Transverse colon (tissue), 4 donors: ENCODE measurements around the gene RGMA. TPM values are rescaled to one million over a fixed set of nuclear protein-coding genes. Genes with fewer than 3 reads are reported as not detected.
A peak's percentile ranks its signal among the peaks of the same experiment; 100 is the strongest.
"Not testable (repeated sequence)": the region's sequence is repeated elsewhere in the genome, so short reads cannot be mapped to it uniquely, and the experiment has no call there.

ENCODE experiments used
- DNase-seq: peaks from one replicate; pipeline ENCODE4 v3.0.0-alpha.2; 2019
- H3K27ac ChIP-seq, 4 donors: fragments of 200-600 bp; sonication (generic); 2 replicates each; pipeline ENCODE4 v1.5.1; 2016 to 2018; ENCODE audit warnings: inconsistent platforms in 4 of 4
- H3K27me3 ChIP-seq: fragments of 200-600 bp; sonication (generic); 2 replicates; pipeline ENCODE4 v1.5.1; 2017; ENCODE audit warnings: inconsistent platforms
- H3K36me3 ChIP-seq, 4 donors: fragments of 200-600 bp; sonication (generic); 2 replicates each; pipeline ENCODE4 v1.5.1; 2017 to 2019; ENCODE audit warnings: inconsistent platforms in 4 of 4
- H3K4me1 ChIP-seq, 4 donors: fragments of 200-600 bp; sonication (generic); 2 replicates each; pipeline ENCODE4 v1.5.1; 2017 to 2020; ENCODE audit warnings: inconsistent platforms in 4 of 4
- H3K4me3 ChIP-seq, 4 donors: fragments of 200-600 bp; sonication (generic); 1 replicate in 1 of 4; 2 replicates in 3 of 4; pipeline versions ENCODE4 v1.5.1 to v1.6.1; 2017 to 2019; ENCODE audit warnings: inconsistent platforms in 4 of 4
- H3K9me3 ChIP-seq, 2 donors: fragments of 200-600 bp; sonication (generic); 2 replicates each; pipeline ENCODE4 v1.5.1; 2017 to 2019; ENCODE audit warnings: inconsistent platforms in 2 of 2
- CTCF ChIP-seq, 5 experiments: fragments of 200-600 bp in 3 of 5; fragments of 450-650 bp in 2 of 5; sonication (generic) in 3 of 5; IDR thresholded peaks; 1 replicate in 2 of 5; 2 replicates in 3 of 5; pipeline ENCODE4 v1.5.1; 2016 to 2017; ENCODE audit warnings: antibody characterized with exemption in 5 of 5, inconsistent platforms in 3 of 5, mild to moderate bottlenecking in 2 of 5, moderate library complexity in 1 of 5
- EP300 ChIP-seq: sonication (generic); formaldehyde crosslinking; IDR thresholded peaks from one replicate; pipeline ENCODE4 v1.6.1; 2017; ENCODE audit warnings: antibody characterized with exemption, low read depth
- POLR2A ChIP-seq: fragments of 450-650 bp; IDR thresholded peaks from one replicate; pipeline ENCODE4 v1.6.1; 2016; ENCODE audit warnings: antibody characterized with exemption, mild to moderate bottlenecking, moderate library complexity
- POLR2AphosphoS5 ChIP-seq, 3 donors: sonication (generic); formaldehyde crosslinking; IDR thresholded peaks; one replicate each; pipeline ENCODE4 v1.6.1; 2016; ENCODE audit warnings: antibody characterized with exemption in 3 of 3
- WGBS, 2 donors: methylation state at CpG; one replicate each; pipeline ENCODE4 v1.1.5; 2018; ENCODE audit warnings: low coverage in 1 of 2; 5-methylcytosine and 5-hydroxymethylcytosine counted together
- in situ Hi-C, 4 donors: fragments of 200-750 bp; cut with MboI; loops; one replicate each; pipeline versions ENCODE4 v1.15.0 to v1.15.1; 2017; ENCODE audit warnings: low sequenced_read_pairs in 3 of 4, low pct_ligation_motif_present in 1 of 4, low pct_unique_long_range_greater_than_20kb in 1 of 4
- intact Hi-C: fragments of 100-400 bp; cut with DNase I; formaldehyde crosslinking; loops from one replicate; pipeline ENCODE4 v1.15.1; 2023; ENCODE audit warnings: low total_unique reads
- total RNA-seq, 4 donors: library from RNA; depleted of rRNA; stranded (reverse); fragments of >200 nt; gene quantifications; one replicate each; pipeline ENCODE4 v1.1.0, GENCODE V29; 2016

RGMA gene
- total RNA-seq, 4 donors from 2014 or later: 8.6 to 53.3 (median 20.6) TPM

DNA sequence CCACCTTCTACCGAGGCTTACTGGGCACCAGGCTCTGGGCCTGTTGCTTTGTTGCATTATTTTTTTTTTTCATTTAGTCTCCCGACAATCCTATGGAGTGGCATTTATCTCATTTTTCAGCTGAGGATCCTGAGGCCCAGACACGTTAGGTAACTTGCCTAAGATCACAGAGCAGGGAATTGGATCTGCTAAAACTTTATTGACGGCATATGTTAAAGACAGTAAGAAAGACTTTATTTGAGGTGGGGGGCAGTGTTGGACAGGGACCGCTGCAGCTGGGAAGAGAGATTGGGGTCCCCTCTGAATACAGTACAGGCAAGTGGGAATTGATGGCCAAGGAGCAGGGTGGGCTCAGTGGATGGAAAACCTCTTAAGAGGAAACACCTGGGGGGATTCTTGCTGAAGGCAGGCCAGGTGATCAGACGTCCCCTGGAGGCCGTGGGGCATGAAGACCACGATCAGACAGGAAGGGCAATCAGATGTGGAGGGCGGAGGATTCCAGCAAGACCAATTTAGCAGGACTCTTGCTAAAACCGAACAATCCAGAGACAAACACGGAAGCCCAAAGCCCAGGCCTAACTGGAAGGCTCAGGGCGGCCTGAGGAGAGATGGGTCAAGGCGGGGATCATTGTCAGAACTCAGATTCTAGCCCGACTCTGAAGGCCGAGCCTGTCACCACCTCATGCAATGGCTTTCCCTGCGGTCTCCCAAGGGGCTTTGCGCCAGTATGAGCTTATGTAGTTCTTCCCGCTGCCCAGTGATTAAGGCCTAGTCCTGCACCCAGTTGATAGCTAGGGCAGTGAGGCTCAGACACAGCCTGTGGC is 53.7 kb downstream of the RGMA start:
- Histone ChIP-seq H3K4me3 (no peak overlapping the region), H3K36me3 (no peaks in the 10 kb centered on the region), H3K27ac (peak overlapping the region in 3 of 4 donors; percentile 3 to 31 (median 26)), H3K27me3 (no peaks in the 10 kb centered on the region), H3K9me3 (no peaks in the 10 kb centered on the region), H3K4me1 (peaks cover 7 to 15% (median 10%) of the 10 kb centered on the region in 4 donors)
- 65 to 73% methylated on average over 4 to 18 of the region's 18 CpGs for WGBS, 2 donors
- in situ Hi-C loops (loop anchor here in 3 of 4 donors (10.0 to 25.0 kb wide), 2 partner anchors 1077 to 1079 kb away; no protein-coding TSS in a partner anchor), intact Hi-C loops (loop anchor here (10.0 kb wide), 3 partner anchors 289 to 1289 kb away; no protein-coding TSS in a partner anchor)
- TF ChIP-seq POLR2AphosphoS5 (IDR thresholded peaks at IDR 0.05) (no peak), POLR2A (no peak), CTCF (IDR thresholded peaks at IDR 0.05) (no peak), EP300 (no peak)
- no peak for DNase-seq

DNA sequence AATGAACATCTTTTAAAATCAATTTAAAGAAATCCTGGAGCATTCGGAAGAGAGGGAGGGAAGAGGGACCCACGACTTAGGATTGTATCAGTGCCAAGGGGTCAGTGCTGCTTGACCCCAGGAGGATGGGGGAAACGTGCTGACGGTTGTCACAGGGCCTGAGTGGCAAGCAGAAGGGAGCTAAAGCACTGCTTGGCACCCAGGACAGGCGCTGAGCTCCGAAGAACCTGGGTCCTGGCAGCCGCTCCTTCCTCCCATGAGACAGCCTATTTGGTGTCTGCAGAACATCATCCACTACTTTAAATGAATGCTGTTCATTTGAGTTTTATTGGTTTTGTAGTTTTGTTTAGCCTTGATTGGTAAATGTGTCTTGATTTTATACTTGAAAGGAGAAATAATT is 54.5 kb downstream of the RGMA start:
- H3K27ac ChIP-seq: peak overlapping the region in 3 of 4 donors; percentile 3 to 31 (median 26)
- intact Hi-C loops (loop anchor here (10.0 kb wide), 3 partner anchors 290 to 1290 kb away; no protein-coding TSS in a partner anchor), in situ Hi-C loops (loop anchor here in 3 of 4 donors (10.0 to 25.0 kb wide), 2 partner anchors 1078 to 1080 kb away; no protein-coding TSS in a partner anchor)
- H3K27me3 ChIP-seq: no peaks in the 10 kb centered on the region
- TF ChIP-seq CTCF (IDR thresholded peaks at IDR 0.05): no peak
- no peak for TF ChIP-seq EP300
- peak in 2 of 3 donors; percentile 21 to 35 for TF ChIP-seq POLR2AphosphoS5 (IDR thresholded peaks at IDR 0.05)
- TF ChIP-seq POLR2A: no peak
- DNase-seq: no peak
- WGBS, 2 donors: 43 to 79% methylated on average over 5 to 7 of the region's 7 CpGs
- no peaks in the 10 kb centered on the region for H3K9me3 ChIP-seq
- H3K4me3 ChIP-seq: no peak overlapping the region
- no peaks in the 10 kb centered on the region for H3K36me3 ChIP-seq
- peaks cover 8 to 23% (median 17%) of the 10 kb centered on the region in 4 donors for H3K4me1 ChIP-seq

DNA sequence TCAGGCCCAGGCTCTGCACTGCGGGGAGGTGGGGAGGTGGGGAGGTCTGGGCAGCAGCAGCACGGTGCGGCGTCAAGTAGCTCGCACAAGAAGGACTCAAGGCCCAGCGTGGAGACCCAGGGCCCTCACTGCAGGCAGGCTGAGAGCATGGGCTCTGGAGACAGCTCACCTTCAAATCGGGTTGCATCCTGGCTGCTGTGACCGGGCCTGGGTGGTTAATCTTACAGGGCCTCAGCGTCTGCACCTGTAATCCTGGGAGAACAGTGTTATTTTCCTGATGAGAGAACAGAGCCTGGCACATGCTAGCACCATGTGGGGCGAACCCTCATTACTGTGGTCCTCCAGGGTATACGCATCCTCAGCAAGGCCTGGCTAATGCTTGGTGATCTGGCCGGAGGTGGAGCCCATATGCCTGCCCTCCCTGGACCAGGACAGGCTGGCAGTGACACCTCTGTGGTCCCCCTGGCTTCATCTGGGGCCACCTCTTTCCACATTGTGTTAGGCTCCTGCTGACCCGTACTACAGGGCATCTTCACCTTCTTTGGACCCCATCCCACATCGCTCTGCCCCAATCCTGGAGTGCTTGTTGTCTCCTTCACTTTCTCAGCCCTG is 55.5 kb downstream of the RGMA start:
- in situ Hi-C loops: loop anchor here in 3 of 4 donors (10.0 to 25.0 kb wide), 2 partner anchors 1079 to 1081 kb away; no protein-coding TSS in a partner anchor
- TF ChIP-seq POLR2AphosphoS5 (IDR thresholded peaks at IDR 0.05) (no peak), POLR2A (no peak), CTCF (IDR thresholded peaks at IDR 0.05) (no peak), EP300 (no peak)
- DNase-seq: no peak
- WGBS, 2 donors: 91 to 100% methylated on average over 1 to 14 of the region's 14 CpGs
- peaks cover 14 to 31% (median 27%) of the 10 kb centered on the region in 4 donors for H3K4me1 ChIP-seq
- H3K9me3 ChIP-seq: no peaks in the 10 kb centered on the region
- H3K27ac ChIP-seq: no peak overlapping the region
- intact Hi-C loops: loop anchor here (10.0 kb wide), 3 partner anchors 291 to 1291 kb away; no protein-coding TSS in a partner anchor
- H3K36me3 ChIP-seq: no peaks in the 10 kb centered on the region
- H3K27me3 ChIP-seq: no peaks in the 10 kb centered on the region
- H3K4me3 ChIP-seq: no peak overlapping the region

- in situ Hi-C loops (loop anchor here in 3 of 4 donors (10.0 to 25.0 kb wide), 2 partner anchors 1080 to 1082 kb away; no protein-coding TSS in a partner anchor), intact Hi-C loops (loop anchor here (10.0 kb wide), 3 partner anchors 292 to 1292 kb away; no protein-coding TSS in a partner anchor)
- not testable (repeated sequence) for H3K36me3 ChIP-seq, H3K4me3 ChIP-seq, H3K27me3 ChIP-seq, H3K27ac ChIP-seq, DNase-seq, H3K9me3 ChIP-seq
- H3K4me1 ChIP-seq: peaks cover 22 to 35% (median 33%) of the 10 kb centered on the region in 4 donors
- WGBS, 2 donors: 92% methylated on average over 21 of the region's 21 CpGs; no CpG with 5 or more reads in 1 of the 2 donors
These were observed 56.4 kb downstream of the RGMA start for GRCh38 chr15:93032515-93033206.

DNA sequence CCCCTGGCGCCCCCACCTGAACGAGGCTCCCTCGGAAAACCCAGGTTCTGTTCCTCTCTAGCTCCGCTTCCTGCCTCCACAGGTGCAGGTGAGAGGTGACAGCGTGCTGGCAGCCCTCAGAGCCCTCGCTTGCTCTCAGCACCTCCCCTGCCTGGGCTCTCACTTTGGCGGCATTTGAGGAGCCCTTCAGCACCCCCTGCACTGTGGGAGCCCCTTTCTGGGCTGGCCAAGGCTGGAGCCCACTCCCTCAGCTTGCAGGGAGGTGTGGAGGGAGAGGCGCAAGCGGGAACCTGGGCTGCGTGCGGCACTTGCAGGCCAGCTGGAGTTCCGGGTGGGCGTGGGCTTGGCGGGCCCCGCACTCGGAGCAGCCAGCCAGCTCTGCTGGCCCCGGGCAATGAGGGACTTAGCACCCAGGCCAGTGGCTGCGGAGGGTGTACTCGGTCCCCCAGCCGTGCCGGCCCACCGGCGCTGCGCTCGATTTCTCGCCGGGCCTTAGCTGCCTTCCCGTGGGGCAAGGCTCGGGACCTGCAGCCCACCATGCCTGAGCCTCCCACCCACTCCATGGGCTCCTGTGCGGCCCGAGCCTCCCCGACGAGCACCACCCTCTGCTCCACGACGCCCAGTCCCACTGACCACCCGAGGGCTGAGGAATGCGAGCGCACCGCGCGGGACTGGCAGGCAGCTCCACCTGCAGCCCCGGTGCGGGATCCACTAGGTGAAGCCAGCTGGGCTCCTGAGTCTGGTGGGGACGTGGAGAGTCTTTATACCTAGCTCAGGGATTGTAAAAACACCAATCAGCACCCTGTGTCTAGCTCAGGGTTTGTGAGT is 57.2 kb downstream of the RGMA start:
- in situ Hi-C loops (loop anchor here in 3 of 4 donors (10.0 to 25.0 kb wide), 2 partner anchors 1081 to 1083 kb away; no protein-coding TSS in a partner anchor), intact Hi-C loops (loop anchor here (2.0 to 10.0 kb wide), 4 partner anchors 293 to 1293 kb away; no protein-coding TSS in a partner anchor)
- not testable (repeated sequence) for H3K4me3 ChIP-seq, H3K27me3 ChIP-seq, H3K36me3 ChIP-seq, H3K9me3 ChIP-seq, H3K27ac ChIP-seq, DNase-seq
- H3K4me1 ChIP-seq: peaks cover 26 to 42% (median 39%) of the 10 kb centered on the region in 4 donors
- whole genome bisulfite sequencing, 2 donors: 63 to 89% methylated on average over 2 to 41 of the region's 44 CpGs
